ENCODE results near the gene ZNF428. TPM values are rescaled to one million over a fixed set of nuclear protein-coding genes. Genes with fewer than 3 reads are reported as not detected.

Gene ZNF428
- total and polyA plus RNA-seq, 2 of the 8 experiments (the other 6 are each of a cell fraction or from before 2014, with no cell fraction given), result 7.8 to 16.7 TPM

DNA sequence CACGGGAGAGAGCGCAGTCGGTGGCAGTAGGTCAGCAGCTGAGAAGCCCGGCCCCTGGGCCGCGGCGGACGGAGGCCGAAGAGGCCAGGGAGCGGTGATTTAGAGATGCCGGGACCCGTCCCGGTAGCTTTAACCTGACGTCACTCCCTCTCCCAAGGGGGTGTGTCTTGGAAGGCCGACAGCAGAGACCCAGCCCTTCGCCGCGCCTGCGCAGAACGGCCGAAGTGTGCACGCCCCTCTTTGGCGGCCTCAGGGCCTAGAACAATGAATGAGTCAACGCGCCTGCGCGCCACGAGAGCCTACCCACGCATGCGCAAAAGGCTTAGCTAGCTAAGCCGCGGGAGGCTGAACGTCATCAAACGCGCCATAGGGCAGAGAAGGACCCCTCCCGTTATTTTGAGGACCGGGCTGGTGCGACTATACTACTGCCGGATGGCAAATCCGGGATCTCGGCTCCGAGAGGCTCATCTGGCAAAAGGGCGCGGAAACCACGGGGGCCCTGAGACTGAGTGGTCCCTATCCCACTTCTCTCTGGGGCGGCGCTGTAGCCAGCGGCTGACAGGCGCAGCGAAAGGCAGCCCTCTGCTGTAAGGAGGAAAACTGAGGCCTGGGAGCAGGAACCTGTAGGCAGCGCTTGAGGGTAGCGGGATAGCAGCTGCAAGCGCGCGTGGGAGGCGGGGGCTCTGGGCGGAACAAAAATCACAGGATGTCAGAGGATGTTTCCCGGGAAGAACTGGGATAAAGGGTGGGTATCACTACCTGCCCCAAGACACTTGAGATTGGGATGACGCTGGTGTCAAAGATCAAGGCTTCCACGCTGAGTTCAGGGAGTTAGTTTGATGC is 23.2 kb downstream of the ZNF428 start, which contains the start of the genes IRGQ and ZNF576 (continued):
- TF ChIP-seq SUZ12 (IDR thresholded peaks at IDR 0.05; ENCODE audit: low read length) (no peak), CBX8 (IDR thresholded peaks at IDR 0.05; ENCODE audit: borderline replicate concordance, low read depth, low read length) (no peak), SP2 (IDR thresholded peaks at IDR 0.05; ENCODE audit: low read length) (no peak), USF2 (IDR thresholded peaks at IDR 0.05; ENCODE audit: low read length) (no peak), MAFK (IDR thresholded peaks at IDR 0.05; ENCODE audit: low read depth, low read length) (no peak), RNF2 (IDR thresholded peaks at IDR 0.05; ENCODE audit: borderline replicate concordance, low read depth, low read length, missing control alignments, poor library complexity, severe bottlenecking) (no peak), BRCA1 (IDR thresholded peaks at IDR 0.05; ENCODE audit: low read depth, low read length) (no peak), SP4 (IDR thresholded peaks at IDR 0.05; ENCODE audit: low read length) (peak; percentile 99), KDM1A (IDR thresholded peaks at IDR 0.05; ENCODE audit: borderline replicate concordance, low read length) (no peak), SIRT6 (IDR thresholded peaks at IDR 0.05; ENCODE audit: low read length) (no peak), TBP (IDR thresholded peaks at IDR 0.05; ENCODE audit: low read depth, low read length) (peak; percentile 29), GTF2F1 (IDR thresholded peaks at IDR 0.05; ENCODE audit: borderline replicate concordance, low read depth, low read length) (0 out of 2 replicates have a peak, but pooled peaks have one; percentile 15), KDM5A (IDR thresholded peaks at IDR 0.05; ENCODE audit: low read length) (no peak; the same call in 1 of the 2 replicates), CHD2 (IDR thresholded peaks at IDR 0.05; ENCODE audit: low read length) (no peak), RXRA (IDR thresholded peaks at IDR 0.05; ENCODE audit: insufficient read depth, low read depth, low read length) (no peak), SIN3A (conservative IDR thresholded peaks at IDR 0.05 in 1 of 2, IDR thresholded peaks at IDR 0.05 in 1 of 2; ENCODE audit: low read depth in 1 of 2, low read length in 2 of 2) (peak; percentile 25 to 67; a peak in 2 of 4 replicates), YY1 (IDR thresholded peaks at IDR 0.05; ENCODE audit: low read depth, low read length) (peak; percentile 41; the same call in 1 of the 2 replicates), SIX5 (IDR thresholded peaks at IDR 0.05; ENCODE audit: low read depth, low read length) (no peak), CHD1 (IDR thresholded peaks at IDR 0.05; ENCODE audit: low read depth, low read length) (no peak), CTBP2 (IDR thresholded peaks at IDR 0.05; ENCODE audit: borderline replicate concordance, insufficient read depth, insufficient read length, low read length) (no peak), JUND (IDR thresholded peaks at IDR 0.05; ENCODE audit: low read length) (peak; percentile 80), SRF (IDR thresholded peaks at IDR 0.05; ENCODE audit: low read depth, low read length) (peak; percentile 62)
- TF ChIP-seq, protein P1, sequence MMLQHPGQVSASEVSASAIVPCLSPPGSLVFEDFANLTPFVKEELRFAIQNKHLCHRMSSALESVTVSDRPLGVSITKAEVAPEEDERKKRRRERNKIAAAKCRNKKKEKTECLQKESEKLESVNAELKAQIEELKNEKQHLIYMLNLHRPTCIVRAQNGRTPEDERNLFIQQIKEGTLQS (IDR thresholded peaks at IDR 0.05; ENCODE audit: insufficient read depth, low read depth, low read length), result peak; percentile 79
